SKM-1 (cell line): ENCODE measurements around the gene C4A.
A peak's percentile ranks its signal among the peaks of the same experiment; 100 is the strongest.
"Not testable (repeated sequence)": the region's sequence is repeated elsewhere in the genome, so short reads cannot be mapped to it uniquely, and the experiment has no call there.

Experiments
- DNase-seq: peaks from one replicate; lab custom pipeline; 2025; ENCODE audit not compliant: unreplicated experiment; lab: John Stamatoyannopoulos, UW

The C4A gene

DNA sequence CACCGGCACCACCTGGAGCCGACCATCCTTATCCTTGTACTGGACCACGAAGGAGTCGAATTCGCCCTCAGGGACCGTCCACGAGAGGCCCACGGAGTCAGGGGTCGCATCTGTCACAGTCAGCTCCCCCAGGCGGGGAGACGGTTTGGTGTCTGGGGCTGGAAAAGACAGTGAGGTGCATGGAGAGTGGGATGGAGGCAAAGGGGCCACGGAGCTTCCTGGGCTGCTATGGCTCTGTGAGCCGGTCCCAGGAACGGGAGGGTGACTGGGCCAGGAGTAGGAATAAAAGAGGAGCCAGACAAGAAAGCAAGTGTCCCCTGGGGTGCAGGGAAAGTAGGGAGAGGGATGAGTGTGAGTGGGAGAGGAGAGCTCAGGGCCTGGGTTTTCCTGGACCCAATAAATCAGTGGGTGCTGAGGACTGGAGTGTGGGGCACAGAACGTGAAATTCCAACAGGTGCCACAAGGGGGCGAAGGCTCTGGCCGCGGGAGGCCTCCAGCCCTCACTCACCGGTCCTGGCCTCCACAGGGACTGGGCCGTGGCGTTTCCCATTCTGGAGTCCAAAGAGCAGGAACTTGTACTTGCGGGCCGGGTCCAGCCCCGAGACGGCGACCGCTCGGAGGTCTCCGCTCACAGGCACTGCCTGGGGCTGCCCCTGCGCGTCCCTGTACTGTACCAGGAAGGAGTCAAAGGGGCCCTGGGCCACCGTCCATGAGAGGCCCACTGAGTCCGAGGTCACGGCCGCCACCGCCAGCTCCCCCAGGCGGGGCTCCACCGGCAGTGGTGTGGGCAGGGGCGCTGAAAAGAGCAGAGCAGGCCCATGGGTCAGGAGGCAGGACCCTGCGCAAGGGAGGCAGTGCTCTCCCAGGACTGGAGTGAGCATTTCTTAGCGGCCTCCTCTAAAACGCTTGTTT lies 66.3 kb downstream of the C4A start:
- DNase-seq, result peak; percentile 20

DNA sequence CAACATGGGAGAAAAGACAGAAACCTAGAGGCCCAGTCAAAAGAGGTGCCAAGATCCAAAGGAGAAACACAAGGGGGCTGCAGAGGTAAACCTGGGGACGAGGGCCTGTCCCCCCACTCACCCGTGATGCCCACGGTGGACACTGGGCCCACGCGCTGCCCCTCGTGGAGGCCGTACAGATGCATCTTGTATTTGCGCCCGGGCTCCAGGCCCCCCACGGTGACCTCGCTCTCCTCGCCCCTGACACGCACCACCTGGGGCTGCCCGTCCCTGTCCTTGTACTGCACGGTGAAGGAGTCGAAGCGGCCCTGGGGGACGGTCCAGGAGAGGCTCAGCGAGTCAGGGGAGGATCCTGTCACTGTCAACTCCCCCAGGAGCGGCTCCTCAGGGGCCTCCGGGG lies 67.3 kb downstream of the C4A start:
- DNase-seq, result not testable (repeated sequence)

DNA sequence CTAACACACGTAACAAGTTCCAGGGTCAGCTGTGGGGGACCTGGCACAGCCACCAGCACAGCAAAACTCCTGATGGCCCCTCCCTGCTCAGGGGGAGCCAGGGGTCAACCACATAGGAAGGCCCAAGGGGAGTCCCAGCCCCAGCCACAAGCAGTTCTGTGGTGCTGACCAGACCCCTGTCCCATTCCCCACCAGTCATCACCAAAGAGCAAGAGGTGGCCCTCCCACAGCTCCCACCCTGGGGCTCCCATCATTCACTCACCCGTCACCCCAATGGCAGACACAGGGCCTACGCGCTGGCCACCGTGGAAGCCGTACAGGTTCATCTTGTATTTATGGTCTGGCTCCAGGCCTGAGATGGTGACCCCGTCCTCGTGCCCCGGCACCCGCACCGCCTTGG lies 67.9 kb downstream of the C4A start:
- DNase-seq, result not testable (repeated sequence)

- DNase-seq, result no peak
Observed at GRCh38 chr6:32050562-32050961, 68.7 kb downstream of the C4A start.
